ENCODE results near the gene IL17A.
"Not testable (repeated sequence)": the region's sequence is repeated elsewhere in the genome, so short reads cannot be mapped to it uniquely, and the experiment has no call there.

Gene IL17A

GRCh38 chr6:52164319-52165094 lies 21.7 kb upstream of the IL17A start:
- ATAC-seq (no peak), DNase-seq (no peak)

GRCh38 chr6:52167267-52167666 lies 18.9 kb upstream of the IL17A start:
- DNase-seq: no peak
- no peak for ATAC-seq

- not testable (repeated sequence) for DNase-seq, ATAC-seq
Measured at GRCh38 chr6:52168351-52168750, 17.8 kb upstream of the IL17A start.

- DNase-seq: no peak
- ATAC-seq: no peak
Measured at GRCh38 chr6:52174118-52174517, 12.1 kb upstream of the IL17A start.

- ATAC-seq: peak; percentile 62
- DNase-seq: no peak
Measured at GRCh38 chr6:52176550-52176949, 9.6 kb upstream of the IL17A start.

- ATAC-seq (no peak), DNase-seq (no peak)
Measured at GRCh38 chr6:52177961-52178360, 8.2 kb upstream of the IL17A start.

- DNase-seq (no peak), ATAC-seq (peak; percentile 69)
Measured at GRCh38 chr6:52180787-52181558, 5.2 kb upstream of the IL17A start.

GRCh38 chr6:52183131-52183713 lies 3.0 kb upstream of the IL17A start:
- DNase-seq: no peak
- ATAC-seq: no peak

GRCh38 chr6:52186480-52186879 lies 305 bp downstream of the IL17A start:
- ATAC-seq: no peak

GRCh38 chr6:52187098-52187497 lies 923 bp downstream of the IL17A start:
- no peak for DNase-seq
- ATAC-seq: no peak

More at GRCh38 chr6:52186480-52186879, 305 bp downstream of the IL17A start:
- DNase-seq: no peak

GRCh38 chr6:52189974-52190373 lies 3.8 kb downstream of the IL17A start:
- ATAC-seq (no peak), DNase-seq (no peak)

- DNase-seq: no peak
- no peak for ATAC-seq
Measured at GRCh38 chr6:52190409-52190808, 4.2 kb downstream of the IL17A start.

GRCh38 chr6:52191824-52192223 lies 5.6 kb downstream of the IL17A start:
- ATAC-seq (no peak), DNase-seq (no peak)

- no peak for DNase-seq
- no peak for ATAC-seq
Measured at GRCh38 chr6:52195886-52196285, 9.7 kb downstream of the IL17A start.

GRCh38 chr6:52200088-52200487 lies 13.9 kb downstream of the IL17A start:
- DNase-seq, ATAC-seq: not testable (repeated sequence)

GRCh38 chr6:52201046-52201445 lies 14.9 kb downstream of the IL17A start:
- ATAC-seq (peak; percentile 46), DNase-seq (no peak)

GRCh38 chr6:52201493-52201892 lies 15.3 kb downstream of the IL17A start:
- no peak for DNase-seq
- no peak for ATAC-seq

GRCh38 chr6:52207066-52207465 lies 20.9 kb downstream of the IL17A start:
- DNase-seq: no peak

GRCh38 chr6:52208612-52209011 lies 22.4 kb downstream of the IL17A start:
- DNase-seq (no peak), ATAC-seq (no peak)

More at GRCh38 chr6:52207066-52207465, 20.9 kb downstream of the IL17A start:
- no peak for ATAC-seq

- DNase-seq (no peak), ATAC-seq (peak; percentile 32)
Measured at GRCh38 chr6:52209770-52210169, 23.6 kb downstream of the IL17A start.

- ATAC-seq: no peak
- DNase-seq: no peak
Measured at GRCh38 chr6:52210227-52210626, 24.1 kb downstream of the IL17A start.

- peak; percentile 14 for DNase-seq
- ATAC-seq: peak; percentile 65
Measured at GRCh38 chr6:52213127-52213526, 27.0 kb downstream of the IL17A start.

GRCh38 chr6:52215787-52216186 lies 29.6 kb downstream of the IL17A start:
- DNase-seq: no peak
- ATAC-seq: no peak
